PFSK-1 (cell line): ENCODE data around the gene KAZALD1.

Experiments
- FOXP2 ChIP-seq: optimal IDR thresholded peaks from 2 replicates; pipeline ENCODE3; 2011; ENCODE audit warnings: borderline replicate concordance, control low read depth, inconsistent platforms; ENCODE audit not compliant: insufficient read depth; ENCODE audit errors: extremely low read length, extremely low read depth
- POLR2AphosphoS5 ChIP-seq: IDR thresholded peaks from 2 replicates; pipeline ENCODE4 v1.6.1; 2012; ENCODE audit warnings: low read depth, mild to moderate bottlenecking, control low read depth, low read length, moderate library complexity
- SIN3A ChIP-seq: IDR thresholded peaks from 2 replicates; pipeline ENCODE4 v1.6.1; 2012; ENCODE audit warnings: mild to moderate bottlenecking, low read length, moderate library complexity, borderline replicate concordance; ENCODE audit not compliant: insufficient read depth
- TAF1 ChIP-seq: IDR thresholded peaks from 2 replicates; pipeline ENCODE4 v1.6.1; 2012; ENCODE audit warnings: low read length, control low read depth, borderline replicate concordance; ENCODE audit not compliant: insufficient read depth
- TF ChIP-seq, protein P1 (sequence below), 2 experiments: IDR thresholded peaks; 2 replicates each; pipeline versions ENCODE4 v1.6.1 to v1.8.0; 2011 to 2012; ENCODE audit warnings: low read depth in 2 of 2, low read length in 2 of 2, control low read depth in 1 of 2, inconsistent platforms in 1 of 2, mild to moderate bottlenecking in 1 of 2, moderate library complexity in 1 of 2; ENCODE audit not compliant: insufficient read depth in 1 of 2

The KAZALD1 gene

DNA sequence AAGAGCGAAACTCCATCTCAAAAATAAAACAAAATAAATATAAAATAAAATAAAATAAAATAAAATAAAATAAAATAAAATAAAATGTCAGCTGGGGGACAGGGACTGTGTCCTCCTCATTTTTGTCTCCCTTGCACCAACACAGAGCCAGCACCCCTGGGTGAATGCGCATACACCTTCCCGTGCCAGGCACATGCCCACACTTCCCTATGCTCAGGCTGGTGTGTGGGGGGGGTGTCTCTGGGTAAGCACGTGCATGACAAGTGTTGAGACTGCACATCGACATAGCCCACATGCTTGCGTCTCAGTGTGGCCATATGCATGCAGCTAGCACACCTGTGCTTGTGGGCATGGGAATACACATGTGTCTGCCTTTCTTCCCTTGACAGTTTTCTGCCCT is 44.6 kb downstream of the KAZALD1 start:
- no peak for TF ChIP-seq SIN3A
- TF ChIP-seq FOXP2: no peak
- no peak for TF ChIP-seq POLR2AphosphoS5
- no peak for TF ChIP-seq TAF1

DNA sequence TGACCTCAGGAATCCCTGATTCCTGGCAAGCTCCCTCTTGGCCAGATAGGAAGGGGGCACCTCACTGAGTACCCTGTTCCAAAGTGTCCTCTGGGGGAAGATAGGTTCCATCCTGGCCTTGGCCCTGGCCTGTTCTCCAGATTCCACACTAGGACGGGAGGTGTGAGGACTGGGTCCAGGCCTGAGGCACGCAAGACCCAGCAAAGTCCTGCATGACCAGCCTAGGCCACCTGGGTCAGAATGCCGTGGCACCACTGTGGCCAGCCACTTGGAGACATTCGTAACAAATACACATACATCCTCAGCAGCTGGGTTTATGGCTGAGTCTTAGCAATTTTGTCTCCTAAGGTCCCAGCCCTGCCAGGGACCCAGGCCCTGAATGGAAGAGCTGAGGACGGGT is 46.0 kb downstream of the KAZALD1 start:
- no peak for TF ChIP-seq POLR2AphosphoS5
- TF ChIP-seq, protein P1, sequence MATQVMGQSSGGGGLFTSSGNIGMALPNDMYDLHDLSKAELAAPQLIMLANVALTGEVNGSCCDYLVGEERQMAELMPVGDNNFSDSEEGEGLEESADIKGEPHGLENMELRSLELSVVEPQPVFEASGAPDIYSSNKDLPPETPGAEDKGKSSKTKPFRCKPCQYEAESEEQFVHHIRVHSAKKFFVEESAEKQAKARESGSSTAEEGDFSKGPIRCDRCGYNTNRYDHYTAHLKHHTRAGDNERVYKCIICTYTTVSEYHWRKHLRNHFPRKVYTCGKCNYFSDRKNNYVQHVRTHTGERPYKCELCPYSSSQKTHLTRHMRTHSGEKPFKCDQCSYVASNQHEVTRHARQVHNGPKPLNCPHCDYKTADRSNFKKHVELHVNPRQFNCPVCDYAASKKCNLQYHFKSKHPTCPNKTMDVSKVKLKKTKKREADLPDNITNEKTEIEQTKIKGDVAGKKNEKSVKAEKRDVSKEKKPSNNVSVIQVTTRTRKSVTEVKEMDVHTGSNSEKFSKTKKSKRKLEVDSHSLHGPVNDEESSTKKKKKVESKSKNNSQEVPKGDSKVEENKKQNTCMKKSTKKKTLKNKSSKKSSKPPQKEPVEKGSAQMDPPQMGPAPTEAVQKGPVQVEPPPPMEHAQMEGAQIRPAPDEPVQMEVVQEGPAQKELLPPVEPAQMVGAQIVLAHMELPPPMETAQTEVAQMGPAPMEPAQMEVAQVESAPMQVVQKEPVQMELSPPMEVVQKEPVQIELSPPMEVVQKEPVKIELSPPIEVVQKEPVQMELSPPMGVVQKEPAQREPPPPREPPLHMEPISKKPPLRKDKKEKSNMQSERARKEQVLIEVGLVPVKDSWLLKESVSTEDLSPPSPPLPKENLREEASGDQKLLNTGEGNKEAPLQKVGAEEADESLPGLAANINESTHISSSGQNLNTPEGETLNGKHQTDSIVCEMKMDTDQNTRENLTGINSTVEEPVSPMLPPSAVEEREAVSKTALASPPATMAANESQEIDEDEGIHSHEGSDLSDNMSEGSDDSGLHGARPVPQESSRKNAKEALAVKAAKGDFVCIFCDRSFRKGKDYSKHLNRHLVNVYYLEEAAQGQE (IDR thresholded peaks at IDR 0.05; ENCODE audit: insufficient read depth in 1 of 2, low read depth in 2 of 2, low read length in 2 of 2): no peak
- TF ChIP-seq SIN3A: no peak
- TF ChIP-seq FOXP2: no peak
- no peak for TF ChIP-seq TAF1

DNA sequence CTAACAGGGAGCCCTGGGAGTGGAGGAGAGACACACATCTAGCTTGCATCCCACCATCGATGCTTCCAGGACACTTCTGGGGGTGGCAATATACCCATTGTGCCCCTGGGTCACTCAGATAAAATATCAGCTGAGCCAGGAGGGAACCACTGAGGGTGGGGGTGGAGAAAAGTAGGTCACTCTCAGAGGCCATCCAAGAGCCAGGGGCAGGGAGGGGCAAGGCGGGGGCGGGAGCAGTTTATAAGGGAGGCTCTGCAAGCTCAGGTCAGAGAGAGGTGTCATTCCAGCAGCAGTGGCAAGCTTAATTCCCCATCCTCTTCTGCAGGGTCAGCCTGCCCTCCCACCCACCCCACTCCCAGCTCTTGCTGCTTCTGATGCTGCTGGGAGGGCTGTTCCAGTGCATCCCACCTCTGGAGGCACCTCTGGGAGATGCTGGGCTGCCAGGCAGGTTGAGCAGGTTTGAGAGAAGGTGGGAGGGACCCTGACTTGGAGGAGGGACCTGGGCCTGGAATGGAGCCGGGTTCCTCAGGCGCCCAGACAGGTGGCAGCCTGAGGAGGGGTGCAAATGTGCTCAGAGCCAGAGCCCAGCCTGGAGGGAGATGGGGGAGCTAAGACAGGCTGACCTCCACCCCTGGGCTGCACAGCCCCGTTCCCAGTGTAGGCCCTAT is 49.2 kb downstream of the KAZALD1 start:
- TF ChIP-seq TAF1 (no peak), SIN3A (no peak), FOXP2 (no peak), POLR2AphosphoS5 (no peak)
- TF ChIP-seq, protein P1 (IDR thresholded peaks at IDR 0.05; ENCODE audit: insufficient read depth in 1 of 2, low read depth in 2 of 2, low read length in 2 of 2): no peak

DNA sequence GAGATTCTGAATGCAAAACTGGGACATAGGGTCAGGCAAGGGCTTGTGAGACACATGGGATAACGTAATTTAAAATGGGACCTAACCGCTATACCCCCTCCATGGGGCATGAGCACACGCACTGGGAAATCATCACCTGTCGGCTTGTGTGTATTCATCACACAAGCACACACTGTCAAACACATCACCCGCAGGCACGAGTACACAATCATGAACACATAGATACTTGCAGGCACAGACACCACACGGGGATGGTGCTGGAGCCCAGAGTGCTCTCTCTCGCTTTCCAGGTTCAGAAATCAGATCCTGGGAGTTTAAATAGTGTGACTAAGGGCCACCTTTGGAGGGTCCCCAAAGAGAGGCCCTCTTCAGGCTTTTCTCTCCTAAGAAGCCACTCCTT is 49.8 kb downstream of the KAZALD1 start:
- TF ChIP-seq SIN3A (no peak), TAF1 (no peak), FOXP2 (no peak), POLR2AphosphoS5 (no peak)
- TF ChIP-seq, protein P1 (IDR thresholded peaks at IDR 0.05; ENCODE audit: insufficient read depth in 1 of 2, low read depth in 2 of 2, low read length in 2 of 2): no peak

DNA sequence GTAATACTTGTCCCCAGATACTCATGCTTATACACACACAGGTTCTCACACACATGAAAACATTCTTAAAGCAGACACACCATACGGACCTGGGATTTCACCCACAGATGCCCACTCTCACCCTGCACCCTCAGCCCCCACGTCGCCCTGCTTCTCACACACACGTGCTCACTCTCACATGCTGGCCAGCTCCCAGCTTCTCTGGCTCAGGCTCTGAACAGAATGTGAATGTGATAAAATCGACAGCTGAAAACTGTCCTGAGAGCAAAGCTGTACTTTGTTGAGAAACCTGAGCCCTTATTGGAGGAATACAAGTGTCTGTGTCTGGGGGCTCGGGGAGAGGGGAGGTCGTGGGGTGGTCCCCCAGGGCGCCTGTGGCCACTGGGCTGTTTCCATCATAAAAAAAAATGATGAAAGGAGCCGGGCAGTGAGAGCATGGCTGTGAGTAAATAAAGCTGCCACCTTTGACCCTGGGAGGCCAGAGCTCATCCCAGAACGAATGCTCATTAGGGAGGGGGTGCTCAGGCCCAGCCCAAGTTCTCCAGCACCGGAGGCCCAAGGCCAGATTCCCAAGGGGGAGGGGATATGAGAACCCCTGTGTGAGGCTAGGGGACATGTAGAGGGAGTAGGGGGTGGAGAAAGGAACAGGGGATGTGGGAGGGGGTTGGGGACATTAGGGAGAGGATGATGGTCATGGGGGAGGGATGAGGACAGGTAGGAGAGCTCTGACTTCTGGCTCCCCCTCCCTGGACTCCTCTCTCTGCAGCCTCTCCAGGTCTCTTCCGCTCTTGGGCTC is 51.2 kb downstream of the KAZALD1 start:
- TF ChIP-seq, protein P1 (IDR thresholded peaks at IDR 0.05; ENCODE audit: insufficient read depth in 1 of 2, low read depth in 2 of 2, low read length in 2 of 2): peak; percentile 47 to 67; a peak in 2 of 4 replicates
- TF ChIP-seq SIN3A: no peak
